IPS-15b (cell line): Measurements from ENCODE around the gene KMT5C.

Experiments used
- H3K27me3 ChIP-seq: one replicate; pipeline ENCODE4 v1.6.1; 2013; ENCODE audit warnings: low read length; ENCODE audit not compliant: control insufficient read depth, insufficient read depth
- H3K36me3 ChIP-seq: one replicate; pipeline ENCODE4 v1.6.1; 2013; ENCODE audit warnings: low read length; ENCODE audit not compliant: control insufficient read depth, insufficient read depth
- H3K4me1 ChIP-seq: one replicate; pipeline ENCODE4 v1.6.1; 2013; ENCODE audit warnings: mild to moderate bottlenecking, low read length; ENCODE audit not compliant: control insufficient read depth, insufficient read depth
- H3K4me3 ChIP-seq: one replicate; pipeline ENCODE4 v1.5.1; 2013; ENCODE audit warnings: low read depth, low read length
- H3K9ac ChIP-seq: one replicate; pipeline ENCODE4 v1.6.1; 2013; ENCODE audit warnings: low read depth, mild to moderate bottlenecking, low read length
- H3K9me3 ChIP-seq: one replicate; pipeline ENCODE4 v1.6.1; 2013; ENCODE audit warnings: mild to moderate bottlenecking, low read length; ENCODE audit not compliant: control insufficient read depth, insufficient read depth

Gene KMT5C

GRCh38 chr19:55352549-55353145 lies 13.0 kb downstream of the KMT5C start:
- H3K4me1 ChIP-seq = peaks cover 16% of the 10 kb centered on the region
- H3K4me3 ChIP-seq = peak overlapping the region; percentile 59
- peaks cover 12% of the 10 kb centered on the region for H3K36me3 ChIP-seq
- no peak overlapping the region for H3K9ac ChIP-seq
- H3K9me3 ChIP-seq = no peaks in the 10 kb centered on the region
- H3K27me3 ChIP-seq = peaks cover 35% of the 10 kb centered on the region

GRCh38 chr19:55353356-55353802 lies 13.7 kb downstream of the KMT5C start:
- peaks cover 12% of the 10 kb centered on the region for H3K36me3 ChIP-seq
- H3K4me1 ChIP-seq = peaks cover 9% of the 10 kb centered on the region
- peak overlapping the region; percentile 47 for H3K9ac ChIP-seq
- peak overlapping the region; percentile 59 for H3K4me3 ChIP-seq
- H3K27me3 ChIP-seq = peaks cover 35% of the 10 kb centered on the region
- H3K9me3 ChIP-seq = no peaks in the 10 kb centered on the region

GRCh38 chr19:55353803-55354697 lies 14.4 kb downstream of the KMT5C start:
- Histone ChIP-seq H3K9ac (no peak overlapping the region), H3K4me3 (peak overlapping the region; percentile 59), H3K27me3 (peaks cover 35% of the 10 kb centered on the region), H3K36me3 (peaks cover 12% of the 10 kb centered on the region), H3K4me1 (peaks cover 5% of the 10 kb centered on the region), H3K9me3 (no peaks in the 10 kb centered on the region)

GRCh38 chr19:55354698-55355212 lies 15.1 kb downstream of the KMT5C start, which contains the start of gene COX6B2:
Gene COX6B2 (minus strand): TSS chr19:55354719. CDS start chr19:55354521, 198 bp downstream.
- Histone ChIP-seq H3K4me3 (peak within 1 kb of the TSS; percentile 59), H3K9me3 (no peaks in the 10 kb centered on the region), H3K4me1 (peaks cover 5% of the 10 kb centered on the region), H3K9ac (no peak within 1 kb of the TSS), H3K36me3 (peaks cover 12% of the 10 kb centered on the region), H3K27me3 (peaks cover 35% of the 10 kb centered on the region)

- Histone ChIP-seq H3K4me3 (no peak overlapping the region), H3K9ac (no peak overlapping the region), H3K27me3 (peaks cover 35% of the 10 kb centered on the region), H3K36me3 (peaks cover 8% of the 10 kb centered on the region), H3K4me1 (peaks cover 1% of the 10 kb centered on the region), H3K9me3 (no peaks in the 10 kb centered on the region)
These were observed 15.6 kb downstream of the KMT5C start for GRCh38 chr19:55355213-55355821.

GRCh38 chr19:55358493-55358892 lies 18.8 kb downstream of the KMT5C start:
- Histone ChIP-seq H3K4me1 (no peaks in the 10 kb centered on the region), H3K9me3 (no peaks in the 10 kb centered on the region), H3K36me3 (no peaks in the 10 kb centered on the region), H3K27me3 (peaks cover 19% of the 10 kb centered on the region), H3K4me3 (no peak overlapping the region), H3K9ac (no peak overlapping the region)

- H3K4me3 ChIP-seq = no peak overlapping the region
- peaks cover 18% of the 10 kb centered on the region for H3K27me3 ChIP-seq
These were observed 19.6 kb downstream of the KMT5C start for GRCh38 chr19:55358943-55359908.

GRCh38 chr19:55360902-55361301 lies 21.2 kb downstream of the KMT5C start:
- Histone ChIP-seq H3K36me3 (no peaks in the 10 kb centered on the region), H3K4me1 (no peaks in the 10 kb centered on the region), H3K4me3 (no peak overlapping the region), H3K9ac (no peak overlapping the region), H3K9me3 (no peaks in the 10 kb centered on the region), H3K27me3 (peaks cover 10% of the 10 kb centered on the region)

More at GRCh38 chr19:55358943-55359908, 19.6 kb downstream of the KMT5C start:
- Histone ChIP-seq H3K36me3 (no peaks in the 10 kb centered on the region), H3K9ac (no peak overlapping the region), H3K9me3 (no peaks in the 10 kb centered on the region), H3K4me1 (no peaks in the 10 kb centered on the region)

- Histone ChIP-seq H3K36me3 (no peaks in the 10 kb centered on the region), H3K4me1 (no peaks in the 10 kb centered on the region), H3K27me3 (peaks cover 1% of the 10 kb centered on the region), H3K4me3 (no peak overlapping the region), H3K9me3 (no peaks in the 10 kb centered on the region), H3K9ac (no peak overlapping the region)
These were observed 22.7 kb downstream of the KMT5C start for GRCh38 chr19:55362174-55362989.

- no peak within 1 kb of the TSS for H3K4me3 ChIP-seq
- no peaks in the 10 kb centered on the region for H3K36me3 ChIP-seq
- H3K27me3 ChIP-seq = no peaks in the 10 kb centered on the region
- H3K9me3 ChIP-seq = no peaks in the 10 kb centered on the region
- peak within 1 kb of the TSS; percentile 24 for H3K9ac ChIP-seq
- no peaks in the 10 kb centered on the region for H3K4me1 ChIP-seq
These were observed 23.5 kb downstream of the KMT5C start, which contains the start of gene GARIN5B for GRCh38 chr19:55362990-55363716. Gene GARIN5B (minus strand): TSS chr19:55363260. CDS start chr19:55363066, 194 bp downstream.
